HT-29 (cell line): Measurements from ENCODE around the gene NXPH2. TPM values are rescaled to one million over a fixed set of nuclear protein-coding genes. Genes with fewer than 3 reads are reported as not detected.

Experiments
- DNase-seq: peaks from one replicate; pipeline ENCODE4 v3.0.0-alpha.2; 2015; ENCODE audit warnings: low spot score
- total RNA-seq: library from RNA; depleted of rRNA; stranded (reverse); fragments of >200 nt; shearing (Covaris generic); gene quantifications from 2 replicates; pipeline ENCODE4 v1.2.3, GENCODE V29; 2014

NXPH2 gene
- total RNA-seq, 1 experiment from 2014 or later = not detected

GRCh38 chr2:138637686-138638085 is 142.5 kb downstream of the NXPH2 start:
- no peak for DNase-seq

- no peak for DNase-seq
Observed at GRCh38 chr2:138637061-138637460, 143.1 kb downstream of the NXPH2 start.

- no peak for DNase-seq
Observed at GRCh38 chr2:138633049-138633448, 147.1 kb downstream of the NXPH2 start.

- no peak for DNase-seq
Observed at GRCh38 chr2:138632066-138632620, 148.0 kb downstream of the NXPH2 start.

GRCh38 chr2:138630164-138630563 is 150.0 kb downstream of the NXPH2 start:
- DNase-seq = no peak

GRCh38 chr2:138626148-138626547 is 154.0 kb downstream of the NXPH2 start:
- DNase-seq = no peak

GRCh38 chr2:138622613-138623012 is 157.6 kb downstream of the NXPH2 start:
- no peak for DNase-seq

GRCh38 chr2:138621139-138621538 is 159.1 kb downstream of the NXPH2 start:
- DNase-seq = peak; percentile 69

GRCh38 chr2:138620431-138620830 is 159.8 kb downstream of the NXPH2 start:
- DNase-seq = no peak
